Measurements from ENCODE around the gene ATE1.

ATE1 gene

GRCh38 chr10:121974019-121974534, 46.2 kb upstream of the ATE1 start:
- TF ChIP-seq FOXP2 (optimal IDR thresholded peaks at IDR 0.05; ENCODE audit: borderline replicate concordance, extremely low read depth, extremely low read length, insufficient read depth) (no peak), TAF1 (IDR thresholded peaks at IDR 0.05; ENCODE audit: borderline replicate concordance, insufficient read depth, low read length) (no peak), REST (IDR thresholded peaks at IDR 0.05; ENCODE audit: insufficient read depth in 1 of 2, low read depth in 2 of 2, low read length in 2 of 2) (no peak), POLR2AphosphoS5 (IDR thresholded peaks at IDR 0.05; ENCODE audit: low read depth, low read length) (no peak), SIN3A (IDR thresholded peaks at IDR 0.05; ENCODE audit: borderline replicate concordance, insufficient read depth, low read length) (peak; percentile 26; the same call in 1 of the 2 replicates)

- TF ChIP-seq SIN3A (IDR thresholded peaks at IDR 0.05; ENCODE audit: borderline replicate concordance, insufficient read depth, low read length), result no peak
- TF ChIP-seq REST (IDR thresholded peaks at IDR 0.05; ENCODE audit: insufficient read depth in 1 of 2, low read depth in 2 of 2, low read length in 2 of 2), result no peak
- TF ChIP-seq FOXP2 (optimal IDR thresholded peaks at IDR 0.05; ENCODE audit: borderline replicate concordance, extremely low read depth, extremely low read length, insufficient read depth), result no peak
- TF ChIP-seq TAF1 (IDR thresholded peaks at IDR 0.05; ENCODE audit: borderline replicate concordance, insufficient read depth, low read length), result no peak
- TF ChIP-seq POLR2AphosphoS5 (IDR thresholded peaks at IDR 0.05; ENCODE audit: low read depth, low read length), result no peak
Measured at GRCh38 chr10:121965996-121966395, 38.2 kb upstream of the ATE1 start.

- TF ChIP-seq FOXP2 (optimal IDR thresholded peaks at IDR 0.05; ENCODE audit: borderline replicate concordance, extremely low read depth, extremely low read length, insufficient read depth) (no peak), POLR2AphosphoS5 (IDR thresholded peaks at IDR 0.05; ENCODE audit: low read depth, low read length) (no peak), TAF1 (IDR thresholded peaks at IDR 0.05; ENCODE audit: borderline replicate concordance, insufficient read depth, low read length) (no peak), REST (IDR thresholded peaks at IDR 0.05; ENCODE audit: insufficient read depth in 1 of 2, low read depth in 2 of 2, low read length in 2 of 2) (no peak), SIN3A (IDR thresholded peaks at IDR 0.05; ENCODE audit: borderline replicate concordance, insufficient read depth, low read length) (no peak)
Measured at GRCh38 chr10:121961456-121961855, 33.6 kb upstream of the ATE1 start.

- TF ChIP-seq SIN3A (IDR thresholded peaks at IDR 0.05; ENCODE audit: borderline replicate concordance, insufficient read depth, low read length) (no peak), FOXP2 (optimal IDR thresholded peaks at IDR 0.05; ENCODE audit: borderline replicate concordance, extremely low read depth, extremely low read length, insufficient read depth) (no peak), POLR2AphosphoS5 (IDR thresholded peaks at IDR 0.05; ENCODE audit: low read depth, low read length) (no peak)
Measured at GRCh38 chr10:121959671-121960070, 31.8 kb upstream of the ATE1 start.

- TF ChIP-seq REST (IDR thresholded peaks at IDR 0.05; ENCODE audit: insufficient read depth in 1 of 2, low read depth in 2 of 2, low read length in 2 of 2) (no peak), SIN3A (IDR thresholded peaks at IDR 0.05; ENCODE audit: borderline replicate concordance, insufficient read depth, low read length) (no peak), TAF1 (IDR thresholded peaks at IDR 0.05; ENCODE audit: borderline replicate concordance, insufficient read depth, low read length) (no peak), POLR2AphosphoS5 (IDR thresholded peaks at IDR 0.05; ENCODE audit: low read depth, low read length) (no peak), FOXP2 (optimal IDR thresholded peaks at IDR 0.05; ENCODE audit: borderline replicate concordance, extremely low read depth, extremely low read length, insufficient read depth) (no peak)
Measured at GRCh38 chr10:121956111-121957061, 28.6 kb upstream of the ATE1 start.
